ENCODE results near the gene ZFPM1.

The ZFPM1 gene

DNA sequence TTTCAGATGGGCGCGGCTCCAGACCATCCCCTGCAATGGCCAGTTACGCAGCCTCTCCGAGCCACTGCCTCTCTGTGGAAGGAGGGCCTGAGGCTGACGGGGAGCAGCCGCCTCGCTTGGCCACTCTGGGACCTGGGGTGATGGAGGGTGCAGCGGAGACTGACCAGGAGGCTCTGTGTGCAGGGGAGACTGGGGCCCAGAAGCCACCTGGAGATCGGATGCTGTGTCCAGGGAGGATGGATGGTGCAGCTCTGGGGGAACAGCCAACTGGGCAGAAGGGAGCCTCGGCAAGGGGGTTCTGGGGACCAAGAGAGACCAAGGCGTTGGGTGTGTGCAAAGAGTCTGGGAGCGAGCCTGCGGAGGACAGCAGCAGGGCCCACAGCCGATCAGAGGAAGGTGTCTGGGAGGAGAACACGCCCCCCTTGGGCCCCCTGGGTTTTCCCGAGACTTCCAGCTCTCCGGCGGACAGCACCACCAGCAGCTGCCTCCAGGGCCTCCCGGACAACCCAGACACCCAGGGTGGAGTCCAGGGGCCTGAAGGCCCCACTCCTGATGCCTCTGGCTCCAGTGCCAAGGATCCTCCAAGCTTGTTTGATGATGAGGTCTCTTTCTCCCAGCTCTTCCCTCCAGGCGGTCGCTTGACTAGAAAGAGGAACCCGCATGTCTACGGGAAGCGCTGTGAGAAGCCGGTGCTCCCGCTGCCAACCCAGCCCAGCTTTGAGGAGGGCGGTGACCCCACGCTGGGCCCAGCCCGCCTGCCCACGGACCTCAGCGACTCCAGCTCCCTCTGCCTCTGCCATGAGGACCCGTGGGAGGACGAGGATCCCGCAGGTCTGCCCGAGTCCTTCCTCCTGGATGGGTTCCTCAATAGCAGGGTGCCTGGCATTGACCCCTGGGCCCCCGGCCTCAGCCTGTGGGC, 17.4 kb upstream of the ZFPM1 start:
- no peak for DNase-seq

GRCh38 chr16:88436796-88437195, 16.3 kb upstream of the ZFPM1 start:
- no peak for DNase-seq

DNA sequence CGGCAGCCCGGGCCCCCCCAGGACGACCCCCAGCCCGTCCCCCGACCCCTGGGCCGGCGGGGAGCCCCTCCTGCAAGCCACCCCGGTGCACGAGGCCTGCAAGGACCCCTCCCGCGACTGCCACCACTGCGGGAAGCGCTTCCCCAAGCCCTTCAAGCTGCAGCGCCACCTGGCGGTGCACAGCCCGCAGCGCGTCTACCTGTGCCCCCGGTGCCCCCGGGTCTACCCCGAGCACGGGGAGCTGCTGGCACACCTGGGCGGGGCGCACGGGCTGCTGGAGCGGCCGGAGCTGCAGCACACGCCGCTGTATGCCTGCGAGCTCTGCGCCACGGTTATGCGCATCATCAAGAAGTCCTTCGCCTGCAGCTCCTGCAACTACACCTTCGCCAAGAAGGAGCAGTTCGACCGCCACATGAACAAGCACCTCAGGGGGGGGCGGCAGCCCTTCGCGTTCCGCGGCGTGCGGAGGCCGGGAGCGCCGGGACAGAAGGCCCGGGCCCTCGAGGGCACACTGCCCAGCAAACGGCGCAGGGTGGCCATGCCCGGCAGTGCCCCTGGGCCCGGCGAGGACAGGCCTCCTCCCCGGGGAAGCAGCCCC, 15.6 kb upstream of the ZFPM1 start:
- peak; percentile 76 for DNase-seq

DNA sequence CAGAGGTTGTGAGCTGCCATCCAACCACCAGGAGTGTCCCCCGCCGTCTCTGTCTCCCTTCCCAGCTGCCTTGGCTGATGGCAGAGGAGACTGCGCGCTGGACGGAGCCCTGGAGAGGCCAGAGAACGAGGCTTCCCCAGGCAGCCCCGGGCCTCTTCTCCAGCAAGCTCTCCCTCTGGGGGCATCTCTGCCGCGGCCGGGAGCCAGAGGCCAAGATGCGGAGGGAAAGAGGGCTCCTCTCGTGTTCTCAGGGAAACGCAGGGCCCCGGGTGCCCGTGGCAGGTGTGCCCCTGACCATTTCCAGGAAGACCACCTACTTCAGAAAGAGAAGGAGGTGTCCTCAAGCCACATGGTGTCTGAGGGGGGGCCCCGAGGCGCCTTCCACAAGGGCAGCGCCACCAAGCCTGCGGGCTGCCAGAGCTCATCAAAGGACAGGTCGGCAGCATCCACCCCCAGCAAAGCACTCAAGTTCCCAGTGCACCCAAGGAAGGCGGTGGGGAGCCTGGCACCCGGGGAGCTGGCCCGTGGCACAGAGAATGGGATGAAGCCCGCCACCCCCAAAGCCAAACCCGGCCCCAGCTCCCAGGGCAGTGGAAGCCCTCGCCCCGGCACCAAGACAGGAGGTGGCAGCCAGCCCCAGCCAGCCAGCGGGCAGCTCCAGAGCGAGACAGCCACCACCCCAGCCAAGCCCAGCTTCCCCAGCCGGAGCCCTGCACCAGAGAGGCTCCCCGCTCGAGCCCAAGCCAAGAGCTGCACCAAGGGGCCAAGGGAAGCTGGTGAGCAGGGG, 14.8 kb upstream of the ZFPM1 start:
- DNase-seq = no peak

- DNase-seq = no peak
Measured at GRCh38 chr16:88439016-88439415, 14.1 kb upstream of the ZFPM1 start.

DNA sequence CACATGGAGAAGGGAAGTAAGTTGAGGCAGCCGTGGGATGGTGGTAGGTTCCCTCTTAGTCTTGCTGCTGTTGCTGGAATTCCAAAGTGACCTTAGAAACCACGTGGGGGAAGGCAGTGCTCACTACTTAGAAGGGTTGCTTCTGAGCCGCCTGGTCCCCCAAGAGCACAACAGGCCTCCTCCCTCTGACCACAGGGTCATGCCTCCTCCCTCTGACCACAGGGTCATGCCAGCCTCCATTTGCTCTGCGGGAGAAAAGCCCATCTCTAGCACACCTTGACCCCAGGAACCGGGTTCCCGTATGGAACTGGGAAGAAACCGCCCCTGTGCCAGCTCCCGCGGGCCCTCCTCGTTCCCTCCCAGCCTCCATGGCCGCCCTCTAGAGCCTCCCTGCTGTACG, 13.4 kb upstream of the ZFPM1 start:
- no peak for DNase-seq

GRCh38 chr16:88440111-88440510, 13.0 kb upstream of the ZFPM1 start:
- DNase-seq = no peak

GRCh38 chr16:88440686-88441405, 12.2 kb upstream of the ZFPM1 start:
- no peak for DNase-seq

DNA sequence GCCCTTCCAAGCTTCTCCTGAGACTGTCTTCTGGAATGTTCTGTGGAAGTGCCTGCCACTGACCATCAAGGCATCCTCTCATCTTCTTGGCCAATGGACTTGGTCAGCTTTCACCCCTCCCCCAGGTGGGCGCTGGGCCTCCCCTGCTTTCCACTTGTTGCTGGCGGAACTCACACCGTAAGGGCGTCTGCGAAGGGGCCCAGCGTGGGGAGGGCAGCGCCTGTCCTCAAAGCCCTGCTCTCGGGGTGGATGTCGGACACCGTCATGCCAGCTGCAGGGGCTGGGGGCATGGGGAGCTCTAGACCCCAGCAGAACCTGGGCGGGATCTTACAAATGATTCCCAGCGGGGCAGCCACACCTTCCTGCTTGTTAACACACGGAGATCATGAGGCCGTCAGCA, 11.6 kb upstream of the ZFPM1 start:
- DNase-seq = no peak

DNA sequence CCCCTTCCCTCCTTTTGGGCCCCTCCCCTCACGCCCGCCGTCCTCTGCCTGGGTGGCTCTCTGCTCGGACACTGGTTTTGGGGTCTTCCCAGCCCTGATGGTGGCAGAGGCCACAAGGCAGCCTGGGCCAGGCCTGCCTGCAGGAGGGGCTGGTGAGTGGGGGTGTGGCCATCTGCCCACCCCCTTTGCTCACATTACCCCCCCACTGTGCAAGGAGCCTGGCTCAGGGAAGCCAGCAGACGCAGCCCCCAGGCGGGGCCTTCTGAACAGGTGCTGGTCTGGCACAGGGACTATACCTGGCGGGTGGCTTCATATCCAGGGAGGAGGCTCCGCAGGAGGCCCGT, 10.7 kb upstream of the ZFPM1 start:
- DNase-seq = no peak

DNA sequence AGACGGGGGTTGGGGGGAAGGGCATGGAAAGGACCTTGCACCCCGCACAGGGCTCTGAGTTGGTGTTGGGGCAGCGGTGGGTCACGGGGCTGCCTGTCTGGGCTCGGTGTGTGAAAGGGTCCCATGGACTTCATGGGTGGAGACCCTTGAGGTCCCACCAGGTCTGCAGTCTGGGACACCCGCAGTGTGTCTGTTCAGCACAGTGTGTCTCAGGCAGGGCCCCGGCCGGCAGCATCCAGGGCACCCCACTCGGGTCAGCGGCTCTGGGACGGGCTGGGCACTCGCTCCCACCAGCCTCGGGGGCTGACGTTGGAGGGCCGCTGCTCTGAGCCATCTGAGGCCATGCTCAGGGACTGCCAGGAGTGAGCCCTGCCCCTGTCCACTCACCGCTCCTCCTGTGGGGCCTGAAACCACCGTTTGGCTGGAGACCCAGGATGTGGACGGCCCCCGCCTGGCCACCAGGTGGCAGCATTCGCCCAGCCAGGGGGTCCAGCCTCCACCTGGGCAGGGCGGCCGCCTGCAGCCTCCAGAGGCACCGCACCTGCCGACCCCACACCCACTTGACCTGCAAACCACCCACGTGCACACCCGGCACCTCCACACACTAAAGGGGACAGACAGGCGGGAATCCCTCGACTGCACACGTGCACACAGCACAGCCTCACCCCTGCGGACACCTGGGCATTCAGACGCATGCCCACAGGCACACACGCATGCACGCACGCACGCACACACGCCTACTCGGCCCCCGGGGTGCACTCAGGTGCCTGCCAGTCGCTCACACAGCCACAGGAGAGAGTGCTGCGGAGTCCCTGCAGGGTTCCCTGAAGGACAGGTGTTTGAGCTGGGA, 10.1 kb upstream of the ZFPM1 start:
- DNase-seq = peak; percentile 81

- no peak for DNase-seq
Measured at GRCh38 chr16:88444826-88445582, 8.1 kb upstream of the ZFPM1 start.

DNA sequence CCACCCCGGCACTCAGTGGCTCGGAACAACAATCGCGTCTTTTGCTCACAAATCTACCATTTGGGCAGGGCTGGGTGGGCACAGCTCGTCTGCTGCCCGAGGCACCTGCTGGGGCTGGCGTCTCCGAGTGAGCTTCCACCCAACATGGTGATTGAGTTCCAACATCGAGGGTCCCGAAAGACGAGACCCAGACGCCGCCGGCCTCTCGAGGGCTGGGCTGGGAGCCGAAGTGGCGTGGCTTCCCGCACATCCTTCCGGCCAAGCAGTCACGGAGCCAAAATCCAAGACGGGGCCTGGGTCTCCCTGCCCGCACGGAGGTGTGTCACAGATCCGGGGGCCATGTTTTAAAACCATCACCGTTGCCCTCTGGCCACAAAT, 7.5 kb upstream of the ZFPM1 start:
- no peak for DNase-seq

DNA sequence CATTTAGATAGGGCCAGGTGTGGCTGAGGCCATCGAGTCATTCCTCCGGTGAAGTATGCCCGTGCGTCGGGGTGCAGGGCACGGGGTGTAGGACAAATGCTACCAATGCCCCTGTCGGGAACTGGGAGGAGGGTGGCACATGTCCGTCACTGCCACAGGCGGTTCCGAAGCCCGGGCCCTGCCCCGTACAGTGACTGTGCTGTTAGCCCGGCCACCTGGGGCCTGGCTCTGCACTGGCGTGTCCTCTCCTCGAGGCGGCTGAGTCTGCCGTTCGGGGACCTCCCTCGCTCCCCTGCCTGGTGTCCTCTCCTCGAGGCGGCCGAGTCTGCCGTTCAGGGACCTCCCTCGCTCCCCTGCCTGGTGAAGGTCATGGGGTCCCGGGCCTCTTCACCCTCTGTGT, 7.0 kb upstream of the ZFPM1 start:
- no peak for DNase-seq

GRCh38 chr16:88446736-88447135, 6.3 kb upstream of the ZFPM1 start:
- no peak for DNase-seq

DNA sequence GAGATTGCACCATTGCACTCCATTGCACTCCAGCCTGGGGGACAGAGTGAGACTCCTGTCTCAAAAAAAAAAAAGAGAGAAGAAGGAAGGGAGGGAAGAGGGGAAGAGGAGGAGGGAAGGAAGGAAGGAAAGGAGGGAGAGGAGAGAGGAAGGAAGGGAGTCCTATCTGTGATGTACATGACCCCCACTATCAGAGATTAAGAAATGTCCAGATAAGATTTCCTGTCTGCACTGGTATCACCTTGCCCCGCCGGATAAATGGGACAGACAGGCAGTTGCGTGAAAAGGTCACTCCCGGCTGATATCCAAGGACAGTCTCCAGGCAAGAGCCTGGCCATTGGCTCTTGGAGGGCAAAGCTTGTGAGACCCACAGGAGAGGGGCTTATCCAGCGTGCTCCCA, 5.2 kb upstream of the ZFPM1 start:
- no peak for DNase-seq

GRCh38 chr16:88448461-88449266, 4.4 kb upstream of the ZFPM1 start:
- no peak for DNase-seq

GRCh38 chr16:88449267-88449561, 3.9 kb upstream of the ZFPM1 start:
- no peak for DNase-seq

- peak; percentile 33 for DNase-seq
Measured at GRCh38 chr16:88451586-88452481, 1.2 kb upstream of the ZFPM1 start.

All from activated naive CD4-positive, alpha-beta T cell treated with anti-CD3 and anti-CD28 coated beads, Interleukin-2, amount 50 U/mL, for 16 hours (primary cell).